Skeletal muscle satellite cell (primary cell): ENCODE results near the gene LORICRIN.

Experiments used
- H3K27me3 ChIP-seq: 2 replicates; pipeline ENCODE4 v1.7.0; 2013; ENCODE audit warnings: low read length; ENCODE audit not compliant: control insufficient read depth, insufficient read depth
- H3K36me3 ChIP-seq: 2 replicates; pipeline ENCODE4 v1.7.0; 2013; ENCODE audit warnings: mild to moderate bottlenecking, control low read depth, low read length; ENCODE audit not compliant: insufficient read depth
- H3K4me1 ChIP-seq: 2 replicates; pipeline ENCODE4 v1.7.0; 2013; ENCODE audit warnings: low read length; ENCODE audit not compliant: control insufficient read depth, insufficient read depth
- H3K4me2 ChIP-seq: 2 replicates; pipeline ENCODE4 v1.7.0; 2013; ENCODE audit warnings: mild to moderate bottlenecking, low read length
- H3K4me3 ChIP-seq: 2 replicates; pipeline ENCODE4 v1.7.0; 2013; ENCODE audit warnings: low read length
- H3K9ac ChIP-seq: 2 replicates; pipeline ENCODE4 v1.7.0; 2013; ENCODE audit warnings: mild to moderate bottlenecking, low read depth, low read length, moderate library complexity
- H3K9me3 ChIP-seq: replicated peaks from 2 replicates; pipeline ENCODE4 v1.7.0; 2013; ENCODE audit warnings: mild to moderate bottlenecking, control low read depth, low read length

LORICRIN gene

DNA sequence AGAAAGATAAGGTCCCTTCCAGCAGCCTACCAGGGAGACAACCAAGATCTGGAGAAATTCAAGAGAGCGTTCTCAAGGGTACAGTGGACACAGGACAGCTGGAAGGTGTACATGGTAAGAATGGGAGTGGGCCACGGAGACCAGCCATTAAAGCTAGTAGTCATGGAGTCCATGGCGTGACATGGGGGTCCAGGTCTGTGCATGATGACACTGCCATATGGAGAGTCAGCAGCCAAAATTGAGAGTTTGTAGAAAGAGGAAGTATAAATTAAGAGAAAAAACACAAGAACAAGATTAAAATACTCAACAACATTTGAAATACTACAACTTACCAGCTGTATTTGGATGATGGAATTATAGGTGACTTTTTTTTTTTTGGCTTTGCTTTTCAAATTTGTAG is 7.9 kb upstream of the LORICRIN start:
- no peak overlapping the region for H3K4me2 ChIP-seq
- no peaks in the 10 kb centered on the region for H3K36me3 ChIP-seq
- H3K4me3 ChIP-seq: no peak overlapping the region
- H3K9me3 ChIP-seq: no peaks in the 10 kb centered on the region
- H3K4me1 ChIP-seq: no peaks in the 10 kb centered on the region
- H3K9ac ChIP-seq: no peak overlapping the region
- no peaks in the 10 kb centered on the region for H3K27me3 ChIP-seq

DNA sequence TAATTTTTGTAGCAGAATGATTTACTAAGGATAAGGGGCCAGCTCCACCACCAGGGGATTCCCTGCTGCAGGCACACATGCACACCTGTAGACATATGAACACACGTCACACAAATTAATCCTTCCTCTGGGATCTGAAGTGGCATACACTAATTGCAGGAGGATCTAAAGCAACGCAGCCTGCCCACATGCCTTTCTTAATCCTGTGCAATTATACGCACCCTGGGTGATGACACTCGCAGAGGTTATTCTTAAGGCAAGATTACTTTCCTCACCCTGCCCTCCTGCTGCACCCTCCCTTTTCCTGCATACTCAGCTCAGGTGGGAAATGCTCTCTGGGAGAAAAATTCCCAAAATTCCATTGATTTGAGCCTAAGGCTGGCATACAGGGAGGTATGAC is 7.5 kb upstream of the LORICRIN start:
- Histone ChIP-seq H3K9ac (no peak overlapping the region), H3K9me3 (no peaks in the 10 kb centered on the region), H3K36me3 (no peaks in the 10 kb centered on the region), H3K4me2 (no peak overlapping the region), H3K4me3 (no peak overlapping the region), H3K4me1 (no peaks in the 10 kb centered on the region), H3K27me3 (no peaks in the 10 kb centered on the region)

- Histone ChIP-seq H3K36me3 (no peaks in the 10 kb centered on the region), H3K9me3 (no peaks in the 10 kb centered on the region), H3K27me3 (no peaks in the 10 kb centered on the region), H3K4me2 (no peak overlapping the region), H3K4me1 (no peaks in the 10 kb centered on the region), H3K9ac (no peak overlapping the region), H3K4me3 (no peak overlapping the region)
These were observed 6.4 kb upstream of the LORICRIN start for GRCh38 chr1:153253076-153253475.

DNA sequence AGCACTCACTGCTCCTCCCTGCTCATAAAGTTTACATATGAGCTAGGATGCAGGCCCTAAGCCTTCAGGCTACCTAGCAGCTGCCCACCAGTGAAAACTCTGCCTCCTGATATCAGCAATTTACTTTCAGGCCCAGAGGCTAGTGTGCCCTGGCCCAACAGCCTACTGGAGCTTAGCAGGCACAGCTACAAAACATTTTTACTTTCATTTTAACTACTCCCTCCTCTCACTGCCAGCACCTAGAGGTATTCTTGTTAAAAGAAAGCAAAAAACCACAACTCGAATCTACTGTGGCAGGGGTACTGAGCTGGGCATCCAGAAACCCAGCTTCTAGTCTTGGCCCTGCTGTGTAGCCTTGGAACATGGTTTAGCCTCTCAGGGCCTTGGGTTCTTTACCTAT is 5.8 kb upstream of the LORICRIN start:
- peaks cover 4% of the 10 kb centered on the region for H3K27me3 ChIP-seq
- H3K9ac ChIP-seq: no peak overlapping the region
- H3K4me2 ChIP-seq: no peak overlapping the region
- H3K9me3 ChIP-seq: no peaks in the 10 kb centered on the region
- no peaks in the 10 kb centered on the region for H3K4me1 ChIP-seq
- no peak overlapping the region for H3K4me3 ChIP-seq
- no peaks in the 10 kb centered on the region for H3K36me3 ChIP-seq

- Histone ChIP-seq H3K4me2 (peak overlapping the region; percentile 73), H3K4me3 (no peak overlapping the region), H3K4me1 (peaks cover 9% of the 10 kb centered on the region), H3K9ac (no peak overlapping the region), H3K9me3 (no peaks in the 10 kb centered on the region), H3K36me3 (no peaks in the 10 kb centered on the region), H3K27me3 (peaks cover 56% of the 10 kb centered on the region)
These were observed 1.2 kb downstream of the LORICRIN start for GRCh38 chr1:153260585-153261280.

- Histone ChIP-seq H3K36me3 (no peaks in the 10 kb centered on the region), H3K9ac (no peak overlapping the region), H3K9me3 (no peaks in the 10 kb centered on the region), H3K4me1 (peaks cover 9% of the 10 kb centered on the region), H3K27me3 (peaks cover 56% of the 10 kb centered on the region), H3K4me2 (peak overlapping the region; percentile 73), H3K4me3 (peak overlapping the region; percentile 65)
These were observed 2.0 kb downstream of the LORICRIN start for GRCh38 chr1:153261281-153262069.

DNA sequence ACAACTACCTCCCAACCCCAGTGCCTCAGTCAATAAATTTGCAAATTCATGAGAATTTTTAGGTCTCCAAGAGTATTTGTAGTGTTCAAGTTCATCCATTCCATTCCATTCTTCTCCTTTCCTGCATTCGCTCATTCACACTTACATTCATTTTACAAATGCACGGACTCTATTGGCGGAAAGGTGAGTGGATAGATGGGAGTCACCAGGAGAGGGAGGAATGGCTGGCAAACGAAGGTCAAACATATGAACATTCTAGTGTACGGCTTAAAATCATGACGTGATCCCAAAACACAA is 2.5 kb downstream of the LORICRIN start:
- H3K9ac ChIP-seq: no peak overlapping the region
- no peaks in the 10 kb centered on the region for H3K36me3 ChIP-seq
- peak overlapping the region; percentile 65 for H3K4me3 ChIP-seq
- peaks cover 56% of the 10 kb centered on the region for H3K27me3 ChIP-seq
- H3K4me2 ChIP-seq: peak overlapping the region; percentile 73
- H3K9me3 ChIP-seq: no peaks in the 10 kb centered on the region
- H3K4me1 ChIP-seq: peaks cover 9% of the 10 kb centered on the region

DNA sequence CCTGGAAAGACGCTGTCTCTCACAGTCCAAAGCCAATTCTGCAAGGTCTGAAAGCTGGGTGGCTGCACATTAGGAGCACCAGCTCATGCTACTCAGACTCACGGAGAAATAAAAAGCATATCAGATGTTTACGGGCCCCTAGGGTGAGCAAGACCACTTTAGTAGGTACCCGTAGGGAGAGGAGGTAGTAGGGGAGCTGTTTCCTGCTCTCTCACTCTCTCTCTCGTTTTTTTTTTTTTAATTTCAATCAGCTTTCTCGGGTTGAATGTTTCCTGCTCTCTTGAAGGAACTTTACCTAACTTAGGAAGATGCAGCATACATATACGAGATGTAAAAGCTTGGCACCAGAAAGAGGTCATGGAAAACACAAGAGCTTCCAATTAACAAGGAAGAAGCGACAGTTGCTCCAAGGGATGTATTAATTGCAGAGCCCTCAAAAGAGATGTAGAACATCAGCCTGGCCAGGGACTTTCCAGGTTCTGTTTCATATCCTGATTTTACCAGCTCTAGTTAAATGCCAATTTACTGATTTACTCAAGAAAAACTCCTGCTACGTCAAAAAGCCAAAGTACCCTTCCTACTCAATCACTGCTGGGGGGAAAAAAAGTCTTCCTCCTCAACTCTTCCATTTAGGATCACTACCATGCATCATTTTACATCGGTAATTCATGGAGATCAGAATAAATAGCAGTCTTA is 3.1 kb downstream of the LORICRIN start:
- H3K4me1 ChIP-seq: peaks cover 9% of the 10 kb centered on the region
- H3K4me3 ChIP-seq: no peak overlapping the region
- no peak overlapping the region for H3K9ac ChIP-seq
- H3K27me3 ChIP-seq: peaks cover 56% of the 10 kb centered on the region
- no peaks in the 10 kb centered on the region for H3K9me3 ChIP-seq
- no peaks in the 10 kb centered on the region for H3K36me3 ChIP-seq
- no peak overlapping the region for H3K4me2 ChIP-seq

GRCh38 chr1:153265457-153265856 is 6.0 kb downstream of the LORICRIN start:
- H3K9me3 ChIP-seq: no peaks in the 10 kb centered on the region

GRCh38 chr1:153271711-153272110 is 12.2 kb downstream of the LORICRIN start:
- Histone ChIP-seq H3K4me3 (no peak overlapping the region), H3K9ac (no peak overlapping the region), H3K4me2 (no peak overlapping the region), H3K27me3 (peaks cover 5% of the 10 kb centered on the region), H3K4me1 (no peaks in the 10 kb centered on the region), H3K36me3 (no peaks in the 10 kb centered on the region), H3K9me3 (no peaks in the 10 kb centered on the region)

More at GRCh38 chr1:153265457-153265856, 6.0 kb downstream of the LORICRIN start:
- Histone ChIP-seq H3K36me3 (no peaks in the 10 kb centered on the region), H3K4me1 (peaks cover 9% of the 10 kb centered on the region), H3K27me3 (peaks cover 35% of the 10 kb centered on the region), H3K4me3 (no peak overlapping the region), H3K4me2 (no peak overlapping the region), H3K9ac (no peak overlapping the region)

GRCh38 chr1:153272186-153272585 is 12.7 kb downstream of the LORICRIN start:
- Histone ChIP-seq H3K36me3 (no peaks in the 10 kb centered on the region), H3K4me2 (no peak overlapping the region), H3K4me3 (no peak overlapping the region), H3K4me1 (no peaks in the 10 kb centered on the region), H3K9me3 (no peaks in the 10 kb centered on the region), H3K9ac (no peak overlapping the region), H3K27me3 (peaks cover 5% of the 10 kb centered on the region)
